Activated CD8-positive, alpha-beta T cell treated with anti-CD3 and anti-CD28 coated beads for 36 hours (primary cell): ENCODE data around the gene ITPKB. TPM values are rescaled to one million over a fixed set of nuclear protein-coding genes. Genes with fewer than 3 reads are reported as not detected.
"Not testable (repeated sequence)": the region's sequence is repeated elsewhere in the genome, so short reads cannot be mapped to it uniquely, and the experiment has no call there.

Experiments used
- ATAC-seq: fragments of 200-7000 bp; cut with Tn5 transposase; one replicate; pipeline ENCODE4 v1.10.0; 2021; ENCODE audit warnings: mild to moderate bottlenecking, moderate library complexity
- CTCF ChIA-PET: fragments of 350-600 bp; sonication (Branson Sonifier 250); formaldehyde crosslinking; loops from one replicate; lab custom pipeline; 2021; ENCODE audit warnings: antibody characterized with exemption; lab: Charles Lee
- POLR2A ChIA-PET: fragments of 350-600 bp; sonication (Branson Sonifier 250); formaldehyde crosslinking; loops from one replicate; lab custom pipeline; 2021; ENCODE audit warnings: antibody characterized with exemption; lab: Charles Lee
- DNase-seq: peaks from one replicate; pipeline ENCODE4 v3.0.0-alpha.2; 2020
- H3K27ac Mint-ChIP-seq: one replicate; pipeline ENCODE4 v1.8.0; 2021; ENCODE audit warnings: mild to moderate bottlenecking, mixed read lengths
- H3K27me3 Mint-ChIP-seq: one replicate; pipeline ENCODE4 v1.8.0; 2021; ENCODE audit warnings: mixed read lengths
- H3K36me3 Mint-ChIP-seq: one replicate; pipeline ENCODE4 v1.8.0; 2021; ENCODE audit warnings: low read depth, mixed read lengths
- H3K4me1 Mint-ChIP-seq: one replicate; pipeline ENCODE4 v1.8.0; 2021; ENCODE audit warnings: low read depth, mixed read lengths
- H3K4me3 Mint-ChIP-seq: one replicate; pipeline ENCODE4 v1.8.0; 2021; ENCODE audit warnings: mild to moderate bottlenecking, moderate library complexity, mixed read lengths
- H3K9me3 Mint-ChIP-seq: one replicate; pipeline ENCODE4 v1.8.0; 2021; ENCODE audit warnings: mixed read lengths
- CTCF ChIP-seq: fragments of 200-600 bp; IDR thresholded peaks from one replicate; pipeline ENCODE4 v1.8.0; 2022; ENCODE audit warnings: antibody characterized with exemption, mild to moderate bottlenecking
- intact Hi-C: fragments of 100-400 bp; cut with micrococcal nuclease; formaldehyde crosslinking; loops from one replicate; pipeline ENCODE4 v1.10.0; 2022
- total RNA-seq, 2 experiments: library from RNA; stranded (reverse); gene quantifications; one replicate each; pipeline ENCODE4 v1.2.3, GENCODE V29; 2021

Gene ITPKB
- total RNA-seq, 2 experiments from 2014 or later = 40.8 to 42.6 TPM

GRCh38 chr1:226749467-226749866, 10.4 kb upstream of the ITPKB start:
- no peak for ATAC-seq
- no peaks in the 10 kb centered on the region for H3K27me3 Mint-ChIP-seq
- no peaks in the 10 kb centered on the region for H3K9me3 Mint-ChIP-seq
- ChIA-PET CTCF (interaction anchor here (0.9 to 1.4 kb wide), 2 partner anchors 10 to 123 kb away, joined by 3 to 7 read pairs; partner anchors contain the start of gene ITPKB), POLR2A (interaction anchor here (1.0 to 1.4 kb wide), 2 partner anchors 13 kb away, joined by 3 read pairs; no protein-coding TSS in a partner anchor)
- TF ChIP-seq CTCF = no peak
- peaks cover 11% of the 10 kb centered on the region for H3K4me1 Mint-ChIP-seq
- DNase-seq = no peak
- intact Hi-C loops = no loop called here
- no peaks in the 10 kb centered on the region for H3K36me3 Mint-ChIP-seq
- no peak overlapping the region for H3K27ac Mint-ChIP-seq
- H3K4me3 Mint-ChIP-seq = no peak overlapping the region

GRCh38 chr1:226748306-226748705, 9.2 kb upstream of the ITPKB start:
- Mint-ChIP-seq H3K4me3 (no peak overlapping the region), H3K4me1 (peaks cover 4% of the 10 kb centered on the region), H3K36me3 (peaks cover 2% of the 10 kb centered on the region), H3K27ac (no peak overlapping the region), H3K27me3 (no peaks in the 10 kb centered on the region), H3K9me3 (no peaks in the 10 kb centered on the region)
- ATAC-seq (no peak), DNase-seq (no peak)
- intact Hi-C loops = no loop called here
- ChIA-PET CTCF (interaction anchor here (0.9 kb wide), 1 partner anchor 122 kb away, joined by 3 read pairs; no protein-coding TSS in a partner anchor), POLR2A (interaction anchor here (1.4 kb wide), 1 partner anchor 15 kb away, joined by 3 read pairs; no protein-coding TSS in a partner anchor)
- TF ChIP-seq CTCF = no peak

GRCh38 chr1:226747519-226748263, 8.6 kb upstream of the ITPKB start:
- CTCF ChIA-PET, H3K27ac Mint-ChIP-seq, H3K36me3 Mint-ChIP-seq, POLR2A ChIA-PET, DNase-seq, H3K4me3 Mint-ChIP-seq, H3K9me3 Mint-ChIP-seq, intact Hi-C loops, H3K4me1 Mint-ChIP-seq, ATAC-seq, H3K27me3 Mint-ChIP-seq: not testable (repeated sequence)

- Mint-ChIP-seq H3K27ac (no peak overlapping the region), H3K36me3 (peaks cover 2% of the 10 kb centered on the region), H3K4me3 (no peak overlapping the region), H3K9me3 (peaks cover 3% of the 10 kb centered on the region), H3K4me1 (peaks cover 26% of the 10 kb centered on the region), H3K27me3 (no peaks in the 10 kb centered on the region)
- POLR2A ChIA-PET = no interaction called here
- DNase-seq (no peak), ATAC-seq (no peak)
- intact Hi-C loops = no loop called here
- no peak for TF ChIP-seq CTCF
- CTCF ChIA-PET = no interaction called here
Measured at GRCh38 chr1:226743259-226743658, 4.2 kb upstream of the ITPKB start.

- POLR2A ChIA-PET = interaction anchor here (0.8 kb wide), 1 partner anchor 46 kb away, joined by 3 read pairs; no protein-coding TSS in a partner anchor
- CTCF ChIA-PET = interaction anchor here (0.7 to 2.6 kb wide), 5 partner anchors 53 to 114 kb away, joined by 3 to 10 read pairs (median 5); no protein-coding TSS in a partner anchor
- Mint-ChIP-seq H3K36me3 (peaks cover 14% of the 10 kb centered on the region), H3K27me3 (no peaks in the 10 kb centered on the region), H3K9me3 (peaks cover 3% of the 10 kb centered on the region), H3K27ac (peak overlapping the region; percentile 52), H3K4me1 (peaks cover 23% of the 10 kb centered on the region), H3K4me3 (no peak overlapping the region)
- ATAC-seq (no peak), DNase-seq (no peak)
- no peak for TF ChIP-seq CTCF
- intact Hi-C loops = no loop called here
Measured at GRCh38 chr1:226741009-226741408, 1.9 kb upstream of the ITPKB start.
